Measurements from ENCODE around the gene UBAP2L.

GRCh38 chr1:154313066-154313356 lies 92.3 kb downstream of the UBAP2L start:
- TF ChIP-seq CTCF (IDR thresholded peaks at IDR 0.05), result no peak
- TF ChIP-seq POLR2A (IDR thresholded peaks at IDR 0.05), result no peak
